ENCODE measurements around the gene SMPD4.
"Not testable (repeated sequence)": the region's sequence is repeated elsewhere in the genome, so short reads cannot be mapped to it uniquely, and the experiment has no call there.

- not testable (repeated sequence) for TF ChIP-seq CTCF, POLR2A, EP300 (IDR thresholded peaks at IDR 0.05)
Observed at GRCh38 chr2:130152136-130152815, 29.1 kb downstream of the SMPD4 start.
